DND-41 (cell line): ENCODE data around the gene SDHAF4.

ENCODE experiments used
- CTCF ChIP-seq: IDR thresholded peaks from 2 replicates; pipeline ENCODE4 v1.5.1; 2012; ENCODE audit warnings: borderline replicate concordance, low read length, moderate library complexity, mild to moderate bottlenecking; ENCODE audit not compliant: poor library complexity, severe bottlenecking; ENCODE audit errors: extremely low read depth
- EZH2 ChIP-seq: IDR thresholded peaks from 3 replicates; pipeline ENCODE4 v1.6.1; 2012; ENCODE audit warnings: borderline replicate concordance, low read depth, mild to moderate bottlenecking, moderate library complexity, low read length, inconsistent platforms; ENCODE audit not compliant: severe bottlenecking

DNA sequence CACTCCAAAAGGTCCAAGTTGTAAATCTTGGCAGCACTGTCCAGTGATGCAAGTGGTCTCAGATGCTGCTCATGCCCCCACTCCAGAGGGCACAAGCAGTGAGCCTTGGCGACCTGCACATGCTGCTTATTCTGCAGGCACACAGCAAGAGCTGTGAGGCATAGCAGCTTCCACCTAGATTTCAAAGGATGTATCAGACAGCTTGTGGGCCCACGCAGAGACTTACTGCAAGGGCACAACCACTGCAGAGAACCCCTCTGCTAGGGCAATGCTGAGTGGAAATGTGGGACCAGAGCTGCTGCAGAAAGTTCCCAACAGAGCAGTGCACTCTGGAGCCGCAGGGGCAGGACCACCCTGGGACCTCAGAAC, 26.4 kb downstream of the SDHAF4 start:
- no peak for TF ChIP-seq CTCF
- no peak for TF ChIP-seq EZH2
